Right atrium auricular region (tissue), 2 donors: ENCODE measurements around the gene HMGCLL1. TPM values are rescaled to one million over a fixed set of nuclear protein-coding genes. Genes with fewer than 3 reads are reported as not detected.

Source experiments
- DNase-seq: peaks from one replicate; pipeline ENCODE4 v3.0.0-alpha.2; 2019; ENCODE audit warnings: low spot score
- H3K27ac ChIP-seq, 2 donors: fragments of 200-600 bp; sonication (generic); 1 replicate in 1 of 2; 2 replicates in 1 of 2; pipeline ENCODE4 v1.5.1; 2016 to 2019
- H3K27me3 ChIP-seq, 2 donors: fragments of 200-600 bp; sonication (generic); one replicate each; pipeline versions ENCODE4 v1.5.1 to v1.6.0; 2017 to 2019
- H3K36me3 ChIP-seq: fragments of 200-600 bp; sonication (generic); one replicate; pipeline ENCODE4 v1.5.1; 2016
- H3K4me1 ChIP-seq, 2 donors: fragments of 200-600 bp; sonication (generic); one replicate each; pipeline versions ENCODE4 v1.5.1 to v1.6.0; 2017 to 2019
- H3K4me3 ChIP-seq, 2 donors: fragments of 200-600 bp; sonication (generic); 1 replicate in 1 of 2; 2 replicates in 1 of 2; pipeline ENCODE4 v1.5.1; 2017 to 2019; ENCODE audit warnings: mild to moderate bottlenecking in 1 of 2, moderate library complexity in 1 of 2
- H3K9me3 ChIP-seq, 2 donors: fragments of 200-600 bp; sonication (generic); one replicate each; pipeline ENCODE4 v1.5.1; 2019
- CTCF ChIP-seq, 2 donors: fragments of 200-600 bp; sonication (generic); IDR thresholded peaks; one replicate each; pipeline ENCODE4 v1.5.1; 2019; ENCODE audit warnings: antibody characterized with exemption in 2 of 2
- total RNA-seq, 2 donors: library from RNA; depleted of rRNA; stranded (reverse); fragments of >200 nt; gene quantifications; one replicate each; pipeline ENCODE4 v1.1.0, GENCODE V29; 2016

The HMGCLL1 gene
- total RNA-seq, 2 donors from 2014 or later, result 0.94 to 2.6 TPM

DNA sequence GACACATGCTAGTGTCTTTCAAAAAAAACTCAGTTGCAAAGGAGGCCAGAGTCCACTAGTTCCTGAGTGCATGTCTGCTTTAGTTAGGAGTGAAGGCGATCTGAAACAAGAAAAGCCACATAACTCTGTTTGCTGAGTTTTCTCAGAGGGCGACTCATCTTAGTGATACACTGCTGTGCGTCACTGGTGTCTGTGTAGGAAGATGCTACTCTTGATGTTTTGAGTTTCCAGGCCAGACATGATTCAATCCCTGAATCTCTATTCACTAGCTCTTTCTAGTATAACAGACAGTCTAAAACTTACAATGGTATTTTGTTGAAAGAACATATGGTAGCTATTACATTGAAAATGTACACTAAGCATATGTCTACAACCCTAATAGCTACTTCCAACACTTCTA lies 190.8 kb downstream of the HMGCLL1 start:
- no peak for DNase-seq
- no peaks in the 10 kb centered on the region for H3K36me3 ChIP-seq

More for the DNA sequence above, 190.8 kb downstream of the HMGCLL1 start:
- H3K9me3 ChIP-seq, result no peaks in the 10 kb centered on the region
- H3K27ac ChIP-seq, result no peak overlapping the region
- no peak for TF ChIP-seq CTCF (IDR thresholded peaks at IDR 0.05)
- no peak overlapping the region for H3K4me3 ChIP-seq
- H3K27me3 ChIP-seq, result no peaks in the 10 kb centered on the region
- no peaks in the 10 kb centered on the region for H3K4me1 ChIP-seq
